PFSK-1 (cell line): ENCODE measurements around the gene EMILIN1.

ENCODE experiments used
- FOXP2 ChIP-seq: optimal IDR thresholded peaks from 2 replicates; pipeline ENCODE3; 2011; ENCODE audit warnings: borderline replicate concordance, control low read depth, inconsistent platforms; ENCODE audit not compliant: insufficient read depth; ENCODE audit errors: extremely low read length, extremely low read depth
- POLR2AphosphoS5 ChIP-seq: IDR thresholded peaks from 2 replicates; pipeline ENCODE4 v1.6.1; 2012; ENCODE audit warnings: low read depth, mild to moderate bottlenecking, control low read depth, low read length, moderate library complexity
- TF ChIP-seq, protein P1 (sequence below), 2 experiments: IDR thresholded peaks; 2 replicates each; pipeline versions ENCODE4 v1.6.1 to v1.8.0; 2011 to 2012; ENCODE audit warnings: low read depth in 2 of 2, low read length in 2 of 2, control low read depth in 1 of 2, inconsistent platforms in 1 of 2, mild to moderate bottlenecking in 1 of 2, moderate library complexity in 1 of 2; ENCODE audit not compliant: insufficient read depth in 1 of 2

- TF ChIP-seq POLR2AphosphoS5 (no peak), FOXP2 (no peak)
- TF ChIP-seq, protein P1, sequence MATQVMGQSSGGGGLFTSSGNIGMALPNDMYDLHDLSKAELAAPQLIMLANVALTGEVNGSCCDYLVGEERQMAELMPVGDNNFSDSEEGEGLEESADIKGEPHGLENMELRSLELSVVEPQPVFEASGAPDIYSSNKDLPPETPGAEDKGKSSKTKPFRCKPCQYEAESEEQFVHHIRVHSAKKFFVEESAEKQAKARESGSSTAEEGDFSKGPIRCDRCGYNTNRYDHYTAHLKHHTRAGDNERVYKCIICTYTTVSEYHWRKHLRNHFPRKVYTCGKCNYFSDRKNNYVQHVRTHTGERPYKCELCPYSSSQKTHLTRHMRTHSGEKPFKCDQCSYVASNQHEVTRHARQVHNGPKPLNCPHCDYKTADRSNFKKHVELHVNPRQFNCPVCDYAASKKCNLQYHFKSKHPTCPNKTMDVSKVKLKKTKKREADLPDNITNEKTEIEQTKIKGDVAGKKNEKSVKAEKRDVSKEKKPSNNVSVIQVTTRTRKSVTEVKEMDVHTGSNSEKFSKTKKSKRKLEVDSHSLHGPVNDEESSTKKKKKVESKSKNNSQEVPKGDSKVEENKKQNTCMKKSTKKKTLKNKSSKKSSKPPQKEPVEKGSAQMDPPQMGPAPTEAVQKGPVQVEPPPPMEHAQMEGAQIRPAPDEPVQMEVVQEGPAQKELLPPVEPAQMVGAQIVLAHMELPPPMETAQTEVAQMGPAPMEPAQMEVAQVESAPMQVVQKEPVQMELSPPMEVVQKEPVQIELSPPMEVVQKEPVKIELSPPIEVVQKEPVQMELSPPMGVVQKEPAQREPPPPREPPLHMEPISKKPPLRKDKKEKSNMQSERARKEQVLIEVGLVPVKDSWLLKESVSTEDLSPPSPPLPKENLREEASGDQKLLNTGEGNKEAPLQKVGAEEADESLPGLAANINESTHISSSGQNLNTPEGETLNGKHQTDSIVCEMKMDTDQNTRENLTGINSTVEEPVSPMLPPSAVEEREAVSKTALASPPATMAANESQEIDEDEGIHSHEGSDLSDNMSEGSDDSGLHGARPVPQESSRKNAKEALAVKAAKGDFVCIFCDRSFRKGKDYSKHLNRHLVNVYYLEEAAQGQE (IDR thresholded peaks at IDR 0.05; ENCODE audit: insufficient read depth in 1 of 2, low read depth in 2 of 2, low read length in 2 of 2), result no peak
Observed at GRCh38 chr2:27079233-27080139, 1.1 kb downstream of the EMILIN1 start.
